ENCODE results near the gene SLC38A10. TPM values are rescaled to one million over a fixed set of nuclear protein-coding genes. Genes with fewer than 3 reads are reported as not detected.

The SLC38A10 gene
- total RNA-seq, 1 donor from 2014 or later = 116 TPM

- Mint-ChIP-seq H3K4me1 (ENCODE audit: low read depth) (peaks cover 22% of the 10 kb centered on the region), H3K27ac (ENCODE audit: unreplicated experiment) (no peak overlapping the region), H3K27me3 (ENCODE audit: low read depth) (no peaks in the 10 kb centered on the region)
Observed at GRCh38 chr17:81324177-81324850, 29.2 kb upstream of the SLC38A10 start.

GRCh38 chr17:81323411-81323868, 28.3 kb upstream of the SLC38A10 start:
- no peaks in the 10 kb centered on the region for H3K9me3 Mint-ChIP-seq (ENCODE audit: low read depth)
- no peak for DNase-seq (ENCODE audit: low spot score)
- no peaks in the 10 kb centered on the region for H3K27me3 Mint-ChIP-seq (ENCODE audit: low read depth)
- H3K36me3 Mint-ChIP-seq (ENCODE audit: low read depth) = no peaks in the 10 kb centered on the region
- no peak overlapping the region for H3K27ac Mint-ChIP-seq (ENCODE audit: unreplicated experiment)
- H3K4me1 Mint-ChIP-seq (ENCODE audit: low read depth) = peaks cover 14% of the 10 kb centered on the region
- no peak for TF ChIP-seq CTCF (IDR thresholded peaks at IDR 0.05)
- no peak overlapping the region for H3K4me3 Mint-ChIP-seq (ENCODE audit: unreplicated experiment)

More at GRCh38 chr17:81324177-81324850, 29.2 kb upstream of the SLC38A10 start:
- Mint-ChIP-seq H3K9me3 (ENCODE audit: low read depth) (no peaks in the 10 kb centered on the region), H3K4me3 (ENCODE audit: unreplicated experiment) (no peak overlapping the region), H3K36me3 (ENCODE audit: low read depth) (no peaks in the 10 kb centered on the region)
- no peak for TF ChIP-seq CTCF (IDR thresholded peaks at IDR 0.05)
- DNase-seq (ENCODE audit: low spot score) = no peak

GRCh38 chr17:81323083-81323369, 27.9 kb upstream of the SLC38A10 start:
- H3K27me3 Mint-ChIP-seq (ENCODE audit: low read depth) = no peaks in the 10 kb centered on the region
- no peak for DNase-seq (ENCODE audit: low spot score)
- no peaks in the 10 kb centered on the region for H3K36me3 Mint-ChIP-seq (ENCODE audit: low read depth)
- no peak overlapping the region for H3K27ac Mint-ChIP-seq (ENCODE audit: unreplicated experiment)
- H3K4me3 Mint-ChIP-seq (ENCODE audit: unreplicated experiment) = no peak overlapping the region
- peaks cover 11% of the 10 kb centered on the region for H3K4me1 Mint-ChIP-seq (ENCODE audit: low read depth)
- TF ChIP-seq CTCF (IDR thresholded peaks at IDR 0.05) = no peak
- no peaks in the 10 kb centered on the region for H3K9me3 Mint-ChIP-seq (ENCODE audit: low read depth)

GRCh38 chr17:81322271-81323082, 27.4 kb upstream of the SLC38A10 start:
- DNase-seq (ENCODE audit: low spot score) = no peak
- peak; percentile 48 for TF ChIP-seq CTCF (IDR thresholded peaks at IDR 0.05)
- no peaks in the 10 kb centered on the region for H3K36me3 Mint-ChIP-seq (ENCODE audit: low read depth)
- no peak overlapping the region for H3K27ac Mint-ChIP-seq (ENCODE audit: unreplicated experiment)
- H3K27me3 Mint-ChIP-seq (ENCODE audit: low read depth) = no peaks in the 10 kb centered on the region
- H3K4me1 Mint-ChIP-seq (ENCODE audit: low read depth) = peaks cover 8% of the 10 kb centered on the region
- H3K9me3 Mint-ChIP-seq (ENCODE audit: low read depth) = no peaks in the 10 kb centered on the region
- no peak overlapping the region for H3K4me3 Mint-ChIP-seq (ENCODE audit: unreplicated experiment)

- no peaks in the 10 kb centered on the region for H3K9me3 Mint-ChIP-seq (ENCODE audit: low read depth)
- no peaks in the 10 kb centered on the region for H3K4me1 Mint-ChIP-seq (ENCODE audit: low read depth)
- TF ChIP-seq CTCF (IDR thresholded peaks at IDR 0.05) = no peak
- no peak for DNase-seq (ENCODE audit: low spot score)
- H3K27me3 Mint-ChIP-seq (ENCODE audit: low read depth) = peaks cover 4% of the 10 kb centered on the region
- no peak overlapping the region for H3K27ac Mint-ChIP-seq (ENCODE audit: unreplicated experiment)
- no peaks in the 10 kb centered on the region for H3K36me3 Mint-ChIP-seq (ENCODE audit: low read depth)
- no peak overlapping the region for H3K4me3 Mint-ChIP-seq (ENCODE audit: unreplicated experiment)
Observed at GRCh38 chr17:81317961-81318605, 23.0 kb upstream of the SLC38A10 start.
